OCI-LY3 (cell line): ENCODE results near the gene SDHAF3.

ENCODE experiments used
- EZH2phosphoT487 ChIP-seq: fragments of 200-600 bp; shearing (Covaris generic); IDR thresholded peaks from 2 replicates; pipeline ENCODE4 v1.6.1; 2018; ENCODE audit warnings: antibody characterized with exemption, mixed run types, low read depth
- TF ChIP-seq, protein P1 (sequence below): fragments of 200-600, 300-600 bp; sonication (generic); IDR thresholded peaks from 2 replicates; pipeline ENCODE4 v1.5.1; 2014; ENCODE audit warnings: antibody characterized with exemption, low read length, low read depth

DNA sequence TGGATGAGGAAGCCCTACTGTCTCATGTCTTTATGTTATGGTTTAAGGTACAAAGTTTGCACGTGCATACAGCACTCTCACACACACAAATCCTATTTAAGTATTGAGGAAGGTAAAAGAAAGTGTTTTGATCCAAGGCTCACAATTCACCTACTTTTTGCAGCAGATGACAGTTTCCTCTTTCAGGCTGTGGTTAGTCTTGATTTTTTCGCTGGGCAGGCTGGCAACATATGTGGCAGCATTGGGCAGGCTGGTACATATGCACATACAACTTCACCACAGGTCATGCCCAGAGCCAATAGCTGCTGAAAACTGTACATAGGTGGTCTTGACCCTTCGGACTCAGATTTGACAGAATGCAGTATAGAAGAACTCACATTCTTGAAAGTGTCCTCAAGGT, 29.1 kb upstream of the SDHAF3 start:
- TF ChIP-seq, protein P1, sequence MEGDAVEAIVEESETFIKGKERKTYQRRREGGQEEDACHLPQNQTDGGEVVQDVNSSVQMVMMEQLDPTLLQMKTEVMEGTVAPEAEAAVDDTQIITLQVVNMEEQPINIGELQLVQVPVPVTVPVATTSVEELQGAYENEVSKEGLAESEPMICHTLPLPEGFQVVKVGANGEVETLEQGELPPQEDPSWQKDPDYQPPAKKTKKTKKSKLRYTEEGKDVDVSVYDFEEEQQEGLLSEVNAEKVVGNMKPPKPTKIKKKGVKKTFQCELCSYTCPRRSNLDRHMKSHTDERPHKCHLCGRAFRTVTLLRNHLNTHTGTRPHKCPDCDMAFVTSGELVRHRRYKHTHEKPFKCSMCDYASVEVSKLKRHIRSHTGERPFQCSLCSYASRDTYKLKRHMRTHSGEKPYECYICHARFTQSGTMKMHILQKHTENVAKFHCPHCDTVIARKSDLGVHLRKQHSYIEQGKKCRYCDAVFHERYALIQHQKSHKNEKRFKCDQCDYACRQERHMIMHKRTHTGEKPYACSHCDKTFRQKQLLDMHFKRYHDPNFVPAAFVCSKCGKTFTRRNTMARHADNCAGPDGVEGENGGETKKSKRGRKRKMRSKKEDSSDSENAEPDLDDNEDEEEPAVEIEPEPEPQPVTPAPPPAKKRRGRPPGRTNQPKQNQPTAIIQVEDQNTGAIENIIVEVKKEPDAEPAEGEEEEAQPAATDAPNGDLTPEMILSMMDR, result no peak
- TF ChIP-seq EZH2phosphoT487, result no peak
